Measurements from ENCODE around the gene AUH.
"Not testable (repeated sequence)": the region's sequence is repeated elsewhere in the genome, so short reads cannot be mapped to it uniquely, and the experiment has no call there.

The AUH gene, protein sequence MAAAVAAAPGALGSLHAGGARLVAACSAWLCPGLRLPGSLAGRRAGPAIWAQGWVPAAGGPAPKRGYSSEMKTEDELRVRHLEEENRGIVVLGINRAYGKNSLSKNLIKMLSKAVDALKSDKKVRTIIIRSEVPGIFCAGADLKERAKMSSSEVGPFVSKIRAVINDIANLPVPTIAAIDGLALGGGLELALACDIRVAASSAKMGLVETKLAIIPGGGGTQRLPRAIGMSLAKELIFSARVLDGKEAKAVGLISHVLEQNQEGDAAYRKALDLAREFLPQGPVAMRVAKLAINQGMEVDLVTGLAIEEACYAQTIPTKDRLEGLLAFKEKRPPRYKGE

DNA sequence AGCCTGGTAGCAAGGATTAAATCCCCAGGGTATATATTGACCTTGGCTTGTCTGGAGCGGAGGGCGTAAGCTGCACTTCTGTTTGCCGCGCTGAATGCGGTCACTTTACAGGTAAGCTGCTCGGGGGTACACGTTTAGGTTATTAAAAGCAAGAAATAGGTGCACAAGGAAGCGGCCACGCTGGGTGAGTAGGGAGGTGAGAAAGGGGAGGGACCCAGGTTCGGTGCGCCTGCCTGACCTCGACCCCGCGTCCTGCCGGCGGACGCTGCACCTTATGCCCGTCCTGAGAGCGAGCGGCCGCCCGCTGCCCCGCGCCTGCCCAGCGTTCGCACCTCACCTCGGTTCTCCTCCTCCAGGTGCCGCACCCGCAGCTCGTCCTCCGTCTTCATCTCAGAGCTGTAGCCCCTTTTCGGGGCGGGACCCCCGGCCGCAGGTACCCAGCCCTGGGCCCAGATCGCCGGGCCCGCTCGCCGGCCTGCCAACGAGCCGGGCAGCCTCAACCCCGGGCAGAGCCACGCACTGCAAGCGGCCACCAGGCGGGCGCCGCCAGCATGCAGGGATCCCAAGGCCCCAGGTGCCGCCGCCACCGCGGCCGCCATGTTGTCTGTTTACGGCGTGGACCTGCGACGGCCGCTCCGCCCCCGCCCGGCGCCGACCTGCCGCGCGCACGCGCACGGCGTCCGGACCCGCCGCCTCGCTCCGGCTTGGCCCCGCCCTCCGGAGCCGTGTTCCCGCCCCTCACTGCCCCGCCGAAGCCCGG lies at the start of gene AUH:
Gene AUH (minus strand): TSS at position 628 of the 760 bp plus-strand sequence. CDS start 29 bp downstream, at position 599.
- no peak for DNase-seq

DNA sequence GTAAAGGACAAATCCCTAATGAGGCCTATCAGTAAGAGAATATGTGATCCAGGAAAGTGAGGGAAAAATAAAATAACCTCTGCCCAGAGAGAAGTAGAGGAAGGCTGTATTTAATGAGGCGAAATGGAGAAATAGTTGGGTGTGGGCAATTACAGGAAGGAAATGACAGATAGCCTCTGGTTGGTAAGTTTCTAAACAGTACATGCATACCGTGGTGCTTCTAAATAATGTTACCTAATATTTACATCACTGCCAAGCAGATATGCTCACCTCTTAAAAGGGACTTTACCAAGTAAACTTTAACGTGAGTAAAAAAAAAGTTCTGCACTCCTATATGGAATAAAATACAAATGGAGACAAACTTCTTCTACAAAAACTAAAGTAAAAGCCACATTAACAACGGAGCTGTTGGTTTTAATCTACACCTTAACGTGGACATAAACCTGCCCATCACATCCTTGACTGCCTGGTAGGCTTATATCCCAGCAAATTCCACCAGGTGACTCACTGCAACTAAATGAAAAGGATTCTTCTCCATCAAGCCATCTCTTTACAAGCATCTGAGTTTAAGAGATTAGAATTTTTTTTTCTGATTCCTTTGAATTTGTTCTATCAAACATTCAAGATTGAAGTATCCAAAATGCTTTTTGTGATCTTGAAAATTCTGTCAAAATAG lies 49.5 kb upstream of the AUH start:
- no peak for DNase-seq

DNA sequence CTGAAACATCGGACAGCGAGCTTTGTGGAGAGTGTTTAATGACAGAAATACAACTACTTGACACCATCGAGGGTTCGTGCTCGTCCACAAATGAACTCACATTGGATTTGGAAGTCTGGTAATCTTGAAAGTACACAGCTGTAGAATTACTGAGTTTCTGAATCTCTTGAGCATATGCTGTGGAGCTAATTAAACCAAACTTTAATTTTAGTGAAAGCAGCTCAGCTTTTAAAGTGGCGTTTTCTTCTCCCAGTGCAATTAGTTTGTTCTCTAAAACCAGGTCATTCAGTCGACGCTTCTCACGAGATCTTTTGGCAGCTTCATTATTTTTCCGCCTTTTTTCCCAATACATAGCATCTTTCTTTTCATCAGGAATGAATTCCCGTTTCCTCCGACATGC lies 48.4 kb upstream of the AUH start:
- no peak for DNase-seq

DNA sequence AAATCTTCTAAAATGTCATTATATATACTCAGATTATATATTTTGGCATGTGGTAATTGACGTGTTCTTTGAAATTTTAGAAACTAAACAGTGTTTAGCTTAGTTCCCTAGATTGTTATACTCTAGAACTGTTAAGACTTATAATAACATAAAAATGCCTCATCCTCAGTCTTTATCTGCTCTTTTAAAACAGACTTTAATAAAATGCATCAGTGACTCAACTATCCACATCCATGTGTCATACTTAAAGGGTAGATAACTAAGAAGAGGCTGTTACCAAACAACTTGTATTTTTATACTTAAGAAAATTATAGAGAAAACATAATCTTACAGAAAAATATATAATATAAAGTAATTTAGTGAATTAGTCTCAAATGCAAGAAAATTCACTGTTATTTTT lies 46.8 kb upstream of the AUH start:
- no peak for DNase-seq

DNA sequence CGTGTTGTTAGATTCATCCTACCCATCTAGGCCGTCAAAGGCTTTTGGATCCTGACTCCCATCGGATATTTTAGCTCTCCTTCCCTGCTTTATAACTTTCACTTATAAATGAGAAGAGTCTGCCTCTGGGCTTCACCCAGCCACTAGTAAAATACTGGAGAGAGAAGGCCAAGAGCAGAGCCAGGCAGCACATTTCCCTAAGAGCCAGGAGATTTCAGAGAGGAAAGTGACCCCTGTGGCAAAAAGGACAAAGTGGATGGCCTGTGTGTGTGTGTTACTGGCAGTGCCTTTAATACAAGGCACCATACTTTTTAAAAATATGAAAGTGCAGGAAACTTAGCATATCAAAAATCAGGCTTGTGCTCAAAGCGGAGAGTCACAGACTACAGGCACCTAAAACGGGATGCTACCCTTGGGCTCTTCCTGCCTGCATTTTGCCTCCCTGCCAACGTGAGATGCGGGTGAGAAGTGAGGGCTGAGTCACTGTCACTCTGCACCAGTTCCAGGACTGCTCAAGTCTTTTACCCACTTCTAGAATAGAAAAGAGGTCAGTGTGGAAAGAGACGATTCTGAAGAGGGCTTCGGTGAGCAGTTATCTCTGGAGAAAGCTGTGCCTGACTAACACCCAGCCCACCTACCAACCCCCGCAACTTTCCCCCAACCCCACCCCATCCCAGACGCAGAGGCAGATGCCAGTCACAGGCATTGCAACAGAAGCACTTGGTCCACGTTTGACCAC lies 46.0 kb upstream of the AUH start:
- no peak for DNase-seq

DNA sequence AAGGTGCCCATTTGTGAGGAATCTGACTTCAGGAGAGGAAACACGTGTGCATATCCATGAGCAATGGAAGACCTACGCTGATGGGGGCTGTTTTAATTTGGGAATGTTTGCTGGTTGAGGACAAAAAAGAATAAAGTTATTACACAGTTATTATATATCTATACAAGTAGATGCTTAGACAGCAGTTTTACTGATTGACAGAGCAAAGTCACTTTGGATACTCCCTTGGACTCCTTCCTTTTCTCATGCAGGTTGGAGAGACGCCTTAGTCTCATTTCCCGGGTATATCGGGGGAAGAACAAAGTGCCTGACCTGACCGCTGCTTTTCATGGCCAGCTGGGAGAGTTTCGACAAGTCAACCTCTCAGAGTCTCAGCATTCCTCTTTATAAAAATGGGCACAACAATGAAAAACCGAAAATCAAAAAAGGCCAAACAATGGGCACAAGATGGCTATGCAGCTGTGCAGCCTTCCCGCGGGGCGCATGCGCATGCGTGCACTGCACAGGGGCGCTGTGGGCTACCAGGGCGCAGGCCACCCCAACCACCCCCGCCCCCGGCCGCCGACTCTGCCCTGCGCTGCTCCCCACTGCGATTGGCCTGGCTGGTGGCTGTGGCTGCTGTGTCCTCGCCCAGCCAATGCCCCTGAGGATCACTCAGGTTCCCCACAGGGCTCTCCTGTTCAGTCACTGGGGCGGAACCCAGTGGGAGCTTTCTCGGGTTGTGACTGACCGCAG lies 43.8 kb upstream of the AUH start:
- DNase-seq: no peak

DNA sequence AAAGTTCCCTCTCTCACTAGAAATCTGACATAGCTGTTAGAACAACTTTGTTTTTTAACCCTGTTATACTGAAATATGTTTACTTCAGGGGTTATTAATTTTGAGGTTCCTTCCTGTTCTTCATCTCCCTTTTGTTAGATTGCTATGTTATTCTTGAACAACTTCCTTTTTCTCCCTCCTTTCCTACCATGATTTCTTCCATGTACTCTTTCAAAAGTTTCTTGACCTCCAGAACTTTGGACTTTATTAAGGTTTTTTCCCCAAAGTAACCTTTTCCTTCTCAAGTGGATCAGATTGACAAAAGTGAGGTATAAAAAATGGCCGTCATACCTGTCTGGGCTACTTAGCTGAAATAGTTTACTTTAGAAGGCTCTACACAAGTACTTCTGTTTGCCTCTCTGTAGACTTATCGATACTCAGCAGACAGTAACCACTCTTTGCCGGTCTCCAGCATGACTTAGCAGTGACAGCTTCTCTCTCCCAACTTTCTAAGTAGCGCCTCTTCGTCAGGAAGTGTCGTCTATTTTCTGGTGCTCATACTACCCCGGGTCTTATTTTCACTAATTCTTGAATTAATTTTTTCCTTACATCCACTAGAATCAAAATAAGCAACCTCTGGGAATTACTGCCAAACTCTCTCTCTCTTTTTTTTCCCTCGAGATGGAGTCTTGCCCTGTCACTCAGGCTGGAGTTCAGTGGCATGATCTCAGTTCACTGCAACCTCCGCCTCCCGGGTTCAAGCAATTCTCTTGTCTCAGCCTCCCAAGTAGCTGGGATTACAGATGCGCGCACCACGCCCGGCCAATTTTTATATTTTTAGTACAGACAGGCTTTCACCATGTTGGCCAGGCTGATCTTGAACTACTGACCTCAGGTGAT lies 42.2 kb upstream of the AUH start:
- no peak for DNase-seq

DNA sequence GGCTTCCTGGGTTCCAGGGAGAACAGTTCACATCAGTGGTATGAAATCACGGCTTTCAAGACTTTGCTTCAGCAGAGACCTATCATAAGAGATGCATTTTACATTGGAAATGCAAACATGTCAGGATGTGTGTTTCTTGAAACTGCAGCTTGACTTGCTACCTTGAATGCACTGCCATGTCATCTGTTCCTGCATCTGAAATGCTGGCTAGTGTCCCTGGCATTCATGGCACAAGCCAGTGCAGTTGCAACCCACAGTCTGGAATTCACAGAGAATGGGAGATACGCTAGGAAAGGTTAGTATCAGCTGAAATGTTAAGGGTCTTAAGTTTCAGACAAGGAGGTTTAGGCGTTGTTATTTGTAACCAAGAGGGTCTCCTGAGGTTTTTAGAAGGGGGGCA lies 37.2 kb upstream of the AUH start:
- DNase-seq: no peak

DNA sequence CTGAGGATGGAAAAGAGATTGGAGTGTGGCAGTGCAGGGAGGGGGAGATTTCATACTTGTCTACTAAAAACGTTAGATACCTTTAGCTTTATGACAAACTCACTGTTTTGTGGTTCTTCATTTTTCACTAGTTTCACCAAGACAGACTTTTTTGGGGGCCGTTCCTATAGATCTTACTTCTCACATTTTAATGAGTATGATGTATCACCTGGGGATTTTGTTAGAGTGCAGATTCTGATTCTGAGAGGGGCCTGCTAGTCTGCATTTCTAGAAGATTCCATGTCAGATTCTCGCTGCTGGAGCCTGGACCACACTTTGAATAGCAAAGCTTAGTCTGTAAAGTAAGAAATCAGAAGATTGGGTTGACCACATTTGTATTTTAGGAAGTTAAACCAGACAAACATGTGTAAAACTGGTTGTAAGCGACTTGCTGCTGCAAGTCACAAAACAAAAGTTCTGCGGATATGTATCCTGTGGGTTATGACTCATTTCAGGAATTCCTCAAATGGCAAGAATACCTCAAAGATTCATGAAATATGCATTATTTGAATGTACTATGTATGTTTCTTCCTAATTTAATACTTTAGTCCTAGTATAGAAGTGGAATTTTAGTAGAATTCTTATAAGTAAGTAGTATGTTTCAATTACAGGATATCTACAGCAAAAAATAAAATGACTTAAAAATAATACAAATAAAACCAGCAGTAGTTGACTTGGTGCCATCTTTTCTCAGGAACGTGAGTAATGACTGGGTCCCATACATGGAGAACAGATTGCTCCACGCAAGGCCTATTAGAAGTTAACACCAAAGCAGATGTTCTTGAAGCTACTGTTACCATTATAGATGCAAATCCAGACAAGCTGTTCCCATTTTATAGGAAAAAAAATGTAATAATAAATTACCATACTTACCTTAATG lies 34.1 kb upstream of the AUH start:
- no peak for DNase-seq

DNA sequence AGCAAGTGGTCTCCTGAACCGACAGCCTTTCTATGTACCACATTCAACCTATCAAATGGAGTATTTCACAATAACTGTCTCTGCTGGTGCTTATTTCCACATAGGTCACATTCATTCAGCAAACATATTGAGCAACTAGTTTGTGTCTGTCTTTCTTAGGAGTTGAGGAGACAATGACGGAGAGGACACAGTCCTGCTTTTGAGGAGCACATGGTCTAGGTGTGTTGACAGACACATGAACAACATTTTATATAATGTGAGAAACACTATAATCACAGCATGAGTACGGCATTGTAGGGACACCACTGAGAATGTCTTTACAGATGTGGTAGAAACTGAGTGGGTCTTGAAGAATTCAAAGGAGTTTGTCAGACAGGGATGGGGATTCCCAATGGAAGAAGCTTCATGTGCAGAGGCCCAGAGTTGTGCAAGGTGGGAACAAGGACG lies 33.4 kb upstream of the AUH start:
- no peak for DNase-seq

DNA sequence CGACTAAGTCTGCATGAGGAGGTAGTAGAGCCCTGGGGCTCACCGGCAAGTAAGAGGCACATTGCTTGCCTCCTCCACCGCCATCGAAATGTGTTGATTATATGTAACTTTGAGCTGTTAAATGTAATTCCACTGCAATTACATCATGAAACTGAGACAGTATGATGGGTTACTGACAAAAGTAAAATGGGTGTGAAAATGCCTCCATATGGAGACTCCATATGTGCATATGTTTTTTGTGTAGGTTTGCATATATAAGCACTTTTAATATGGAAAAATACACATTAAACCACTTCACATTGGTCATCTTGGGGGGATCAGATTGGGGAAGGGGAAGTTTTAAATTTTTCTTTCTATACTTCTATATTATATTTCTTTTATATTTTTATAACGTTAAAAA lies 32.1 kb upstream of the AUH start:
- no peak for DNase-seq

DNA sequence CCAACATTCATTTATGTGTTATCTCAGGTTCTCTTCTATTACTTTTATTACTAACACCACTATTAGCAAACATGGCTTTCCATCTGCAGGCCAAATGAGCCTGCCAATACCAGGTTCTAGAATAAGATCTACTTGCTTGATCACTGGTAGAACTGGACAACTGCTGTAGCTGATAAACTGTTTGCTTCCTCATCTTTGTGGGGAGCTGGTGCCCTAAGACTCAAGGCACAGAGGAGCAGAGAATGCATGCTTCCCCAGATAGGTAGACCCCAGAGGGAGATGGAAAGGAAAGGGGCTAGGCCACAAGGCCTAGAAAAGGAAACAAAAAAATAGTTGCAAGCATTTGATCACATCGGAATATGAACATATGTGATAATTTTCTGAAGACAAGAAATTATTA lies 30.7 kb upstream of the AUH start:
- DNase-seq: no peak

DNA sequence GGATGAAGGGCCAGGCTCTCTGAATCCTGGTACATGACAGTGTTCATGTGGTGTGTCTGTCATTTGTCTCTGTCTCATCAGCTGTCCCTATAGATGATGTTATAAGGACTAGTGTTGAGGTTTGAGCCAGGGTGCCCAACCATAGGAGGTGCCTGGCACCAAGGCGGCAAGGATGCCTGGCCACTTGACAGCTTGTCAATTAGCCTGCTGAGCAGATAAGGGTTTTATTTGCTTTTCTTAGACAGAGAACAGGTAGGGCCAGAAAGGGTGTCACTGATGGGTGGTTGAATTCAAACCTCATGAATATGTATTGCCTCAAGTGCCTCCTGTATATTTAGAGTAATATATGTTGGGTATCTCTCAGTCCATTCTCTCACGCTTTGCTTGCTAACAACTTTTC lies 30.1 kb upstream of the AUH start:
- no peak for DNase-seq

DNA sequence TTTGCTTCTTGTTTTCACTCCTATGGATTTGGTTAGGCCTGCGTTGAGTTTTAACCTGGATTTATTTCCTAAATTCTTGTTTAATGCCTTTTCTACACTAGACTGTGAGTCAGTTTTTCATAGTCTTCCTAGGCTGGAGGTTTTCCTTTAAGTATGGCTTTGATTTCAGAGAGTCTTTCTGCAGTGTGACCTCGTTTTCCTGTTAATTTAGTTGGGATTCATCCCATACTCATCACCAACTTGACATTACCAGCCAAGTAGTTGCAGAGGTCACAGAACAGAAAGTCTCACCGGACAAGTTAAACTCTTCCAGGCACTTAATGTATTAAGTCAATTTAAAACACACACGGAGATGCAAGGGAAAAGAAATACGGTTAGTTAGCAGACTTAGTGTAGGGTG lies 29.7 kb upstream of the AUH start:
- no peak for DNase-seq

DNA sequence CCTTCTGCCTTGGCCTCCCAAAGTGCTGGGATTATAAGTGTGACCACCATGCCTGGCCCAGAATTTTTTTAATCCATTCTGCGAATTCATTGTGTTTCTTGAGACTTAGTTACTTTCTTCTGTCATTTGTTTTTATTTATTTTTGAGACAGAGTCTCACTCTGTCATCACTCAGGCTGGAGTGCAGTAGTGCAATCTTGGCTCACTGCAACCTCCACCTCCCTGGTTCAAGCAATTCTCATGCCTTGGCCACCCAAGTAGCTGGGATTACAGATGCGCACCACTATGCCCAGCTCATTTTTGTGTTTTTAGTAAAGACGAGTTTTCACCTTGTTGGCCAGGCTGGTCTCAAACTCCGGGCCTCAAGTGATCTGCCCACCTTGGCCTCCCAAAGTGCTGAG lies 28.0 kb upstream of the AUH start:
- not testable (repeated sequence) for DNase-seq

DNA sequence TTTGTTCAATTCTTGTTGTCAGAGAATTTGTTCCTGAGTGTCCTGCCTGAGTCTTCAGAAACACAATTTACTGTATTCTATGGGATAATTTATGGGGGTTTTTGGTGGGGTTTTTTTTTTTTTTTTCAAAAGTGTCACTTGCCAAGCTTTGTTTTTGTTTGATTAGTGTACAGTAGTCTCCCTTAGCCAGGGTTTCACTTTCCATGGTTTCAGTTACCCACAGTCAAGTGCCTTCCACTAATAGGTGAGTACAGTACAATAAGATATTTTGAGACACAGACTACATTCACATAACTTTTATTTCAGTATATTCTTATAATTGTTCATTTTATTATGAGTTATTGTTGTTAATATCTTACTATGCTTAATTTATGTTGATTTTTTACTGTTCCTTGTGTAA lies 25.0 kb upstream of the AUH start:
- DNase-seq: no peak

DNA sequence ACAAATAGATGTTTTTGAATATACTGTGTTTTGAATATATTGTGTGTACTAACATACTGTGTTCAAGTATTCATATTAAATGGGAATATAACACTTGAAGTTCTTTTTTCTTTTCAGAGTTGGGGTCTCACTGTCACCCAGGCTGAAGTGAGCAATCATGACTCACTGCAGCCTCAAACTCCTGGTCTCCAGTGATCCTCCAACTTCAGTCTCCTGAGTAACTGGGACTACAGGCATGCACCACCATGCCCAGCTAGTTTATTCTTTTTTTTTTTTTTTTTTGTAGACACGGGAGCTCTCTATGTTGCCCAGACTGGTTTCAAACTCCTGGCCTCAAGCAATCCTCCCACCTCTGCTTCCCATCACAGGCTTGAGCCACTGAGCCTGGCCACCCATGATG lies 23.2 kb upstream of the AUH start:
- no peak for DNase-seq

DNA sequence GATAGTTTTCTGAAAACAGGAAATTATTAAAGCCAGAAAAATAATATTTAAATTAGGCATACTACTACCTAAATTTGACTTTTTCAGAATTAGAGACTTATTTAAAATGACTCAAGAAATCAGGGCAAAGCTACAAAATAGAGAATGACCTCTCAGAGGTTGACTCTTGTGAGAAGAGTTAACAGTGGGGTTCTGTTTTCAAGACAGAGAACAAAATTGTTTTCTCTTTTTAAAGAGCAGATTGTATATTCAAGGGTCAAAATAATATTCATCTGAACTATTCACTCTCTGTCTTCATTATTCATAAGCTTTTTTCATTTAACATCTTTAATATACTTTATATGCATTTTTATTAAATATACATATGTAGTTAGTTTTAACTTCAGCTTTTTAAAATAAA lies 21.9 kb upstream of the AUH start:
- no peak for DNase-seq

DNA sequence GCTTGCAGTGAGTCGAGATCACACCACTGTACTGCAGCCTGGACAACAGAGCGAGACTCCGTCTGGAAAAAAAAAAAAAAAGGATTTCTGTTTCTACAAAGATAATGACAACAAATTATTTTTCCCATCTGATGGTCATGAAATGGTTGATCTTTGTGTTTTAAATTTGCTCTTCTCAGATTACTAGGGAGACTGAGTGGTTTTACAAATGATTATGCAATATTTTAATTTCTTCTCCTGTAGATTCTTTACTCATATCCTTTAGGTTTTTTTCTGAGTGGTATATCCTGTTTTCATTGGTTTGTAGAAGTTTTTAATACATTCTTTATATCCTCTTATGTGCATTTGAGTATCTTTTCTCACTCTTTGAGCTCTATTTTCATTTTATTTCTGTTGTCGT lies 20.6 kb upstream of the AUH start:
- no peak for DNase-seq

DNA sequence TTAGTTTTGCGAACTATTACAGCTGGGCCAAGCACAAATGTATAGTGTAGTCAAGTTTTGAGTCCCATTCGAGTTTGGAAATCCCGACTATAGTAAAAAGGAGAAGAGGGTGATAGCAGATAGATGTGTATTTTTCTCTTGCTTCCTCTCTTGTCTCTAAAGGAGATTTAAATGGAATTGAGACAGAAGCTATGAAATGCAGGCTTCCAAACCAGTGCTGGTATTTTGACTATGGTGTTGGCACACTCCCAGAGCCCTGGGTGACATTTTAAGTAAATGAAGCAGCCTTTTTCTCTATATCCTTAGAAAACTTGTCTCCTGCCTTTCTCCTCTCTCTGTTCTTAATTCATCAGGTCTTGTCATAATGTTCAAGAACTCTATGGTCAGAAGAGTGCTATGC lies 17.7 kb upstream of the AUH start:
- DNase-seq: no peak
